Retina (tissue), 1 donor: Measurements from ENCODE around the gene SH3GL3.

ENCODE experiments used
- DNase-seq: peaks from one replicate; pipeline ENCODE4 v3.0.0-alpha.2; 2016

SH3GL3 gene

DNA sequence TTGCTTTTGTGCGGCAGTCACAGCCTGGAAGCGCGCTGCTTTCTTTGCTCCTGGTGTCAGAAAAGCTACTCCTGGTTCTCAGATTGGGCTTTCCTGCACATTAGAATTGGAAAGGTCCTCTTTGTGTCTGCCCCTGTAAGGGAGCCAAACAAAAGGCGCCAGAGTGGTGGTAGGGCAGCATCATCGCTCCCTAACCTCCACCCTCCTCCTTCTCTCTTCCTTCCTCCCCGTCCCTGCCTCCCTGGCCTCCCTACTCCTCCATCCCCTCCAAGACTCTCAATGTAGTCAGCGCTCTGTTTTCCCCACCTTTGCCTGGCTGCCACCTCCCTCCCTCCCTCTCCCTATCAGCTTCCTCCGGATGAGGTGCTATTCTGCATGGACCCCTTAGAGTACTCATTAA, 65.3 kb downstream of the SH3GL3 start:
- DNase-seq, result no peak

GRCh38 chr15:83514584-83514983, 67.4 kb downstream of the SH3GL3 start:
- no peak for DNase-seq

DNA sequence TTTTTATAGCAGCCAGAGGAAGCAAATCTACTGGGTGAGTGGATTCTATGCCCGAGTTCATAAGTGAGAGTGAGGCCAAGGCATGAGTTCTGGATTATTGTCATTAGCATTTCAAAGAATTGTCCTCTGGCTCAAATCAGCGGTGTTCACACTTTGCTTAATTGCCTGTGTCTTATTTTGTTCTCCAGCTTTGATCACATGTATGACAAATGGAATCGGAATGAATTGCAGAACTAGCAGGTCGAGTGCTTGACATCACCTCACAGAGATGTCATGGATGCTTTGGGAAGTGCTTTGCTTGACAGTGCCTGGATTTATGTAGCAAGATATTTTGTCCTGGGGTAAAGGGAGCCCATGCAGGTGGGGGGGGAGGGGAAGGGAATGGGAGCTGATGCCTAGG, 68.0 kb downstream of the SH3GL3 start:
- no peak for DNase-seq

DNA sequence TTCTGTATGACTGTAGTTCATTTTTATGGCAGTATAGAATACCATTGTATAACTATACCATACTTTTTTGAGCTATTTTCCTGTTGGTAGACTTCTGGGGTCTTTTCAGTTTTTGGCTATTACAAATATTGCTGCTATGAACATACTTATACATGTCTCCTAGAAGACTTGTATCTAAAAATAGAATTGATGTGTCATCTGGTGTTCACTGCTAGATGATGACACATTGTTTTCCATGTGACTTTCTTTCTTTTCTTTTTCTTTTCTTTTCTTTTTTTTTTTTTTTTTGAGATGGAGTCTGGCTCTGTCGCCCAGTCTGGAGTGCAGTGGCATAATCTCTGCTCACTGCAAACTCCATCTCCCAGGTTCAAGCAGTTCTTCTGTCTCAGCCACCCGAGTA, 69.8 kb downstream of the SH3GL3 start:
- no peak for DNase-seq

DNA sequence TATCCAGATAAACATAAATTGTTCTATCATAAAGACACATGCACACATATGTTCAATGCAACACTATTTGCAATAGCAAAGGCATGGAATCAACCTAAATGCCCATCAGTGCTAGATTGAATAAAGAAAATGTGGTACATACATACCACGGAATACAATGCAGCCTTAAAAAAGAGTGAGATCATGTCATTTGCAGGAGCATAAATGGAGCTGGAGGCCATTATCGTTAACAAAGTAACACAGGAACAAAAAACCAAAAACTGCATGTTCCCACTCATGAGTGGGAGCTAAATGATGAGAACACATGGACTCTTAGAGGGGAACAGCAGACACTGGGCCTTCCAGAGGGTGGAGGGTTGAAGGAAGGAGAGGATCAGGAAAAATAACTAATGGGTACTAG, 79.2 kb downstream of the SH3GL3 start:
- no peak for DNase-seq

DNA sequence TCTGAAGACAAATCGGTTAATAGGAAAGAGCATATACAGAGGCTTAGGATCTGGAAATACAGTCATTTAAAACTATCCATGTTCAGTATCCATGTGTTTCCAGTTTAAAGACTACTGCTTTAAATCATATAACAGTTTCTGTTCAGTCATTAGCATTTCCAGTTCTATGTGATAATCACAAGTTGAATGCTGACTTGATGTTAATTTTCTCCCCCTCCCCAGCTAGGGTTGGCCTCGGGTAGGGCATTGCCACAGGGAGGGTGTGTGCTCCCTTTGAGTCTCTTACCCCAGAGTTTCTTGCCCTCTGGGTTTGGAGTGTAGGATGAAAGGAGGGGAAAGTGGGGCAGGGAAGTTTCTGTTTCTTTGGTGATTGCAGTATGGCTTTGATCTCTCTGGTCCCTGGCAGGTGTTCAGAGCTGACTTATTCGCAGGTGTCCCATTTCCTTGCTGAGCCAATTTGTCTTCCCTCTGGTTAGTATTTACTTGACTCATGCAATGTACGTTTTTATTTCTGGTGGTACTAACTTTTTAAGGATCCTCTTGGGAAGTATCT, 86.3 kb downstream of the SH3GL3 start:
- DNase-seq, result no peak

GRCh38 chr15:83537606-83538005, 90.5 kb downstream of the SH3GL3 start:
- no peak for DNase-seq

- no peak for DNase-seq
Observed at GRCh38 chr15:83538682-83539081, 91.5 kb downstream of the SH3GL3 start.

DNA sequence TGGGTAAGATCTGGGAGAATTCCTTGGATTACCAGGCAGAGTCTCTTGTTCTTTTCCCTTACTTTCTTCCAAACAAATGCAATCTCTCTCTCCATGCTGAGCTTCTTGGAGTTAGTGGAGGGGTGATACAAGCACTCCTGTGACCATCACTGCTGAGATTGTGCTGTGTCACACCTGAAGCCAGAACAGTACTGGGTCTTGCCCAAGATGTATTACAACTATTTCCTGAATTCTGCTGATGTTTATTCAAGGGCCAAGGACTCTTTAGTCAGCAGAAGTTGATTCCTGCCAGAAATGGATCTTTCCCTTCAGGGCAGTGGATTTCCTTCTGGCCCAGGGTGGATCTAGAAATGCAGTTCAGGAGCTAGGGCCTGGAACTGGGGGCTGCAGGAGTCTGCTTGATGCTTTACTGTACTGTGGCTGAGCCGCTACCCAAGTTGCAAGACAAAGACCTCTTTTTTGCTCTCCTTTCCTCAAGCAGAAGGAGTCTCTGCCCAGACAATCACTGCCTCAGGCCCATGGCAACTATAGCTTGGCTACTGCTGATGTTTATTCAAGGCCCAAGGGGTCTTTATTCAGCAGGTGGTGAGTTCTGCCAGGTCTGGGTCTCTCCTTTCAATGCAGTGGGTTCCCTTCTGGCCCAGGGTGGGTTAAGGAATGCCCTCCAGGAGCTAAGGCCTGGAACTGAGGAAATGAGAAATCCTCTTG, 98.8 kb downstream of the SH3GL3 start:
- DNase-seq, result no peak

- no peak for DNase-seq
Observed at GRCh38 chr15:83546512-83546888, 99.4 kb downstream of the SH3GL3 start.

DNA sequence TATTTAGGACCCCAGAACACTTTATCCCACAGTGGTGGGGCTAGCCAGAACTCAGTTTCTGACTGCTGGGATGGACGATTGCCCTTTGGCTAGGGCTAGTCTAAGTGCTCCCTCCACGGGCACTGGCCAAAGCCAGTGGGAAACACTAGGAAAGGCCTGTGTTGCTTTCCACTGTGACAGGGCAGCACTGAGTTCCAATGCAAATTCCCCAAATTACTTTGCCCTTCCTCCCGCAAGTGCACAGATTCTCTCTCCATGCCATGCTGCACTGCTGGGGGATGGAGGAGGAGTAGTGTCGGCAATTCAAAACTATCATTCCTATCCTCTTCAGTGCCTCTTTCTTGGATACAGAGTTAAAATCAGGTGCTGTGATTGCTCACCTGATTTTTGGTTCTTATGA, 100.0 kb downstream of the SH3GL3 start:
- DNase-seq, result no peak

DNA sequence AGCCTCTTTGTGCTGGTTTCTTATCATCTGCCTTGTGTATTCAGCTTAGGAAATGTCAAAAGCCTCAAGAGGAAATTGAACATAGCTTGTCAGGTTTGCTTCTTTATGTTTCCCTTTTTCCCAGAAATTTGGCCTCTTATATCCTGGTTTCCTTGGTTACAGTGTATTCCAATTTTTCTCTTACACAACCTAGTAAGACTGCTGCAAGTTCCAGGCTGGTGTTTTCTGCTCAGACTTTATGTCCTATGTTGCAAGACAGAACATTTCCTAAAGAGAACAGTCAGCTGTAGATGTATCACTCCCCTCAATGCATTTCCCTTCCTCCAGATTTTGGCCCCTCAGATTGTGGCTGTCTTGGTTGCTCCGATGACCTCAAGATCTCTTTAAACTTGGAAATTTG, 102.5 kb downstream of the SH3GL3 start:
- DNase-seq, result no peak

GRCh38 chr15:83554558-83554957, 107.4 kb downstream of the SH3GL3 start:
- DNase-seq, result no peak

DNA sequence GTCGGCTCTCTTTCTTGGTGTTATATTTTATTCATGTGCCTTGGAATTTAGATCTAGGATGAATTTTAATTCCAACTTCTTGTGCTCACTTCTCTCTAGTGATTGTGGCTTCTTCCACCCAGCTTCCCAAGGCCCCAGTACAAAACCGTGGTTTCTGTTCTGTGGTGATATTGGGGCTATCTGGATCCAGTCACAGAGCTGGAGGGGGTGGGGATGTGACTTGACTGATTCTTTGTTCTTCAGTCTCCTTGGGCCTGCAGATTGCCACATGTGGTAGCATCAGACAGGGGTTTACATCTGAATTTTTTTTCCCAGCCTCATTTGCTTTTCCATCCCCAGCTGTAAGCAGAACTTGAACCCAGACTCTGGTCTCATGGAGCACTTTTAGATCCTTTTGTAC, 108.2 kb downstream of the SH3GL3 start:
- no peak for DNase-seq

- DNase-seq, result no peak
Observed at GRCh38 chr15:83556068-83556467, 108.9 kb downstream of the SH3GL3 start.

DNA sequence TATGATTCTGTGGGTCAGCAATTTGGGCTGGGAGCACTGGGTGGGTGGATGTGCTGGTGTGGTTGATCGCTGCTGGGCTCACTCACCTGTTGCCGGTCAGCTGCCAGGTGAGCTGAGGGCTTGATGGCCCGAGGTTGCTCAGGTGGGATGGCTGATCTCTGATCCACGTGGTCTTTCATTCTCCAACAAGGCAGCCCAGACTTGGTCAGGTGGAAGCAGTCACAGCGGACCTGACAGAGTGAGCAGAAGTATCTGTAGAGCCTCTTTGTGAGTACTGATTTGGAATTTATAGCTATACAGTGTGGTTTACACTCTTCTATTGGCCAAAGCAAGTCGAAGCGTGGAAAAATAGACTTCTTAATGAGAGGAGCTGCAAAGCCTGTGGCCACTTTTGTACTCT, 109.6 kb downstream of the SH3GL3 start:
- no peak for DNase-seq

DNA sequence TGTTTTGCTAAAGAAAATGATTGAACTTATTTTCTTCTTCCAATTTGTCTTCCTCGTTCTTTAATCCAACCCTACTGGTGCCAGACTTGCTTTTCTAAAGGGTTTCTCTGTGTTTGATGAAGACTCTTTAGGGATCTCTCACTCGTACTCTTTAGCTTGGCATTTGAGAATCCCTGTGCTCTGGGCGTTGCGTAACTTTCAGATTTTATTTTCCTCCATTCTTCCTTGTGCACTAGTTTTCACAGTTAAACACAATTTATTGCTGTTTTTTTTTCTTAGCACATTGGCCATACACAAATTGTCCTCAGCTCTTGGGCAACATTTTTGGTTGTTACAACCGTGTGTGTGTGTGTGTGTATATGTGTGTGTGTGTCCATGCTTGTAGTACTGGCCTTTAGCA, 111.0 kb downstream of the SH3GL3 start:
- no peak for DNase-seq

DNA sequence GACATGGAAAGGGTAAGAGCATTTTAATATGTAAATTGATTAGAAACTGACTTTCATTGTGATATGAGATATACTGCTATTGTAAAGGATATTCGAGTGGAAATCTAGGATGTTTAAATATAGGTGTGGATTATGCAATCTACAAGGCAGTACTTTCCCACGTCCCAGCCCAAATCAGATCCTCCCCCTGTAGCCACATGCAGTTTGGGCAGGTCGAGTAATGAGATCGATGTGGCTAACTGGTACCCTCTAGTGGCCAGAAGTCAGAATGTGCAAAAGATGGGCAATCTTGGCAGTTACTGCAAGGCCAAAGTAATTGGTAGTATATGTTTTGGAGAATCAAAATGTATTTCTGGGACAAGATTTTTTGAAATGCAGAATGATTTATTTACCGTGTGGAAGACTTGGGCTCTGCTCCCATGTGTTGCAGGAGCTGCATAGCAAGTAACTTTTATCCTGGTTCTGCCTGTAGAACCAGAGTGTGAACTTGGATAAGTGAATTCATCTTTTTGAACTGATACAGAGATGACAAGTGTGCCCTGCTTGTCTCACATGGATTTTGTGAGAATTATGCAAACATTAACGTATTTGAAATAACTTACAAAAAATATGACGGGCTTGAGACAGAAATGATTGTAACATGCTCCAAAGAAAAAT, 112.3 kb downstream of the SH3GL3 start:
- peak; percentile 63 for DNase-seq

- DNase-seq, result no peak
Observed at GRCh38 chr15:83561661-83562060, 114.5 kb downstream of the SH3GL3 start.

DNA sequence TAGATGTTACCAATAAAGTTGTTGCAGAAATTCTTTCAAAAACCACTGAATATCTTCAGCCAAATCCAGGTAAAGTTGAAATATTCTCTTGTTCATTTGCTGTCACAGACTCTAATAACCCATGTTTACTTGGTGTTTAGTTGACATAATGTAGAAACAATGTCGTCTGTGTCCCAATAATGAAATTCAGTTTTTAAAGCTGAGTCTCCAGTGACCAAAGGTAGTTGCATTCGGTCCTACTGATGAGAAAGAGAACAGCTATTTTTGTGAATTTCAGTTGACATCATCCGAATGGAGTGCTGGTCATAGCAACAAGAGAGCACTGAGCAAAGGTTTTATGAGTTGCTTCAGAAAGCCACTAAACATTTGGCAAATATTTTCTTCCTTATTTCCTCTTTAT, 118.0 kb downstream of the SH3GL3 start:
- peak; percentile 9 for DNase-seq

DNA sequence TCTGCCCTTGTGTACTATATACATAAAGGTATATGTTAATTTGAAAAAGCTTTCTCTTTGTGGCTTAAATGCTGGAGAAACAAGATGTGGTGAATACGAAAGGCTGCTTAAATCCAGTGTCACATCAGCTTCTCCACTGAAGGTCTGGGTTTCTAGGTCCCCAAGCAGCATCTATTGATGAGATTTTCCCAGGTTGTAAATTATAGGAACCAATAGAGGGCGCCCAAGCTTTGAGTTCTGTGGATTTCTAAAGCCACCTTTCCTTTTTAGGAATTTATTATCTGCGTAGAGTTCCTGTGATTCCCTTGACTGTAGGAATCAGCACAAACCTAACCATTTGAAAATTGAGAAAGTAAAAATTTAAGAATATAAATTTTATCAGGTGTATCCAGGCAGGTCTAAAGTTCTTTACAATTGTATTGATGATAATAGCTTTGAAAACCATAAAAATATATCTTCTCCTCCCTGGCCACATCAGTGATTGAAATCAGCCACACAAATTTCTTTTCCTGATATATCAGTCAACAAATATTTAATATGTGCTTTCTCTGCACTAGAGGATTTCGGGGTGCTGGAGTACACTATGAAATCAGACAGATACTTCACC, 118.5 kb downstream of the SH3GL3 start:
- peak; percentile 60 for DNase-seq

DNA sequence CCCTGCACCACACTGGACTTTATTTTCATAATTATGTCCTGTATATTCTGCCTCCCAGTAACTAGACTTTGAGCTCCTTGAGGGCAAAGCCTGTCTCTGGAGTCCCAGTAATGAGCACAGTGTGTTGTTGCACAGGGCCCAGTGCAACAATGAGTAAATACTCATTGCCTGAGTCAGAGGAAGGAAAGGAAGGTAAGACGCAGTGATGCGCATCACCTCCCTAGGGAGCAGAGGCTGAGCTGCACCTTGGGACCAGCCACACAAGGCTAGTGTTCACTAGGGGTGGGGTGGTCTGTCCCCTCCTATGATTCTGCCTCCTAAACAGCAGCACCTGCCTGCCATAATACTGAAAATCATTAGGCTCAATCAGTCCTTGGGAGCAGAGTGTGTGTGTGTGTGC, 120.2 kb downstream of the SH3GL3 start:
- DNase-seq, result no peak

GRCh38 chr15:83569341-83569740, 122.2 kb downstream of the SH3GL3 start:
- no peak for DNase-seq

DNA sequence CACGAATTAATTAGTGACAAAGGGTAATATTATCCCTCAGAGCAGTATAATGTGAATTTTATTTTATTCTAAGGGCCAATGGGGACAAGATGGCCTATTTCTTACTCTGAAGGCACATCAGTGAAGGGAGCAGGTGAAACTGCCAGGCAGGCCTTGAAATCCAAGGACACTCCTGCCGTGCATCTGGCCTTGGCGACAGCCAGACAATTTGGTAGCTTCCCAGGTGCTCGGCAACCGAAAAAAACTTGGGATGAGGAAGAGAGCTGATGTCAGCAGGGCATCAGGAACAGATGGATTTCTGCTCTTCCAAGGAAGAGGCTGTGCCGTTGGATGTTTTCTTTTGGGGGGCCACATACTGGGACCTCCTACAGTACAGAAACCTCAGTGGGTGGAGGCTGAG, 123.6 kb downstream of the SH3GL3 start:
- no peak for DNase-seq
